Lower leg skin (tissue), 4 donors: ENCODE results near the gene FCAMR. TPM values are rescaled to one million over a fixed set of nuclear protein-coding genes. Genes with fewer than 3 reads are reported as not detected.

ENCODE experiments used
- DNase-seq, 2 donors: peaks; one replicate each; pipeline ENCODE4 v3.0.0-alpha.2; 2019; ENCODE audit warnings: low spot score in 2 of 2
- H3K4me3 ChIP-seq: fragments of 200-600 bp; sonication (generic); 2 replicates; pipeline ENCODE4 v1.5.1; 2017; ENCODE audit warnings: mild to moderate bottlenecking, low read depth; ENCODE audit not compliant: poor library complexity, severe bottlenecking
- CTCF ChIP-seq, 3 donors: fragments of 450-650 bp; IDR thresholded peaks; one replicate each; pipeline ENCODE4 v1.5.1; 2016; ENCODE audit warnings: antibody characterized with exemption in 3 of 3, mild to moderate bottlenecking in 3 of 3, moderate library complexity in 2 of 3
- POLR2A ChIP-seq, 2 donors: fragments of 450-650 bp; IDR thresholded peaks; one replicate each; pipeline ENCODE4 v1.6.1; 2016 to 2017; ENCODE audit warnings: antibody characterized with exemption in 2 of 2, mild to moderate bottlenecking in 1 of 2, moderate library complexity in 1 of 2
- WGBS, 2 donors: methylation state at CpG; one replicate each; pipeline ENCODE4 v1.1.5; 2018; 5-methylcytosine and 5-hydroxymethylcytosine counted together
- intact Hi-C: fragments of 100-400 bp; cut with DNase I; formaldehyde crosslinking; loops from one replicate; pipeline ENCODE4 v1.15.0; 2023; ENCODE audit warnings: low total_unique reads
- total RNA-seq, 4 donors: library from RNA; depleted of rRNA; stranded (reverse); fragments of >200 nt; gene quantifications; one replicate each; pipeline ENCODE4 v1.1.0, GENCODE V29; 2016

The FCAMR gene
- total RNA-seq, 4 donors from 2014 or later = not detected

GRCh38 chr1:207003210-207003609, 33.0 kb upstream of the FCAMR start:
- intact Hi-C loops = no loop called here
- WGBS, 2 donors = 78 to 85% methylated on average over 4 of the region's 4 CpGs
- TF ChIP-seq CTCF (IDR thresholded peaks at IDR 0.05) = no peak
- no peak for TF ChIP-seq POLR2A (IDR thresholded peaks at IDR 0.05)
- no peak overlapping the region for H3K4me3 ChIP-seq
- no peak for DNase-seq

- no peak for TF ChIP-seq POLR2A (IDR thresholded peaks at IDR 0.05)
- no peak for TF ChIP-seq CTCF (IDR thresholded peaks at IDR 0.05)
- DNase-seq = no peak
- intact Hi-C loops = no loop called here
Observed at GRCh38 chr1:207002724-207003146, 32.5 kb upstream of the FCAMR start.

DNA sequence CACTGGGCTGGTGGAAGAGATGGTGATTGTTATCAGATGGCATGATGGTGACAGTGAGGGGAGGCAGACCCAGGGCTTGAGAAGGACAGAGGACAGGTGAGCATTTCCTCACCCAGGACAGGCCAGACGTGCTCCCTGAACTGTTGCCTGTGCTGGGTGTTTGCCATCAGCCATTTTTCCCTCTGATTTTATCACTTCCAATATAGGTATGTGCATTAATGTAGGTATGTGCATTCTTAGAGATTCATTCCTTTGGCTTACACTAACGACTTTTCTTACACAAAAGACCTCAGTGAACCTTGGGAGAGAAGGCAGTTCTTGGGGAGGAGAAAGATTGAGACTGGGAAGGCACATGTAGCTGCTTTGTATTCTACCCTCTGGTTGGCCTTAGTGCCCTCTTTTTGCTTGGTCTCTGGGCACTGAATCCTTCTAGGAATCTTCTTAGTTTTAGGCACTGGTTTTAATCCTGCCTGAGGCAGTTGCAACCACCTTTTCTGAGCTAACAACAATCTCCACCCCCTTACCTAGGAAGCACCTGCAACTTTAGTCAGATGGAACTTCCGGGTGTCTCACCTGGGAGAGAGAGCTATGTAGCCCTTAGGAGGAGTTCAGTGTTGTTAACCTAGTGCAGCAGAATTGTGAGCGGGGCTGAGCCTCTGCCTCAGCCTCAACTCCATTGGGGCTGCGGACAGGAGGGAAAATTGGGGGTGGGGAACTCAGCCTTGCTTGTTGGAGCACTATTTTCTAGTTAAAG, 31.4 kb upstream of the FCAMR start:
- intact Hi-C loops = no loop called here
- H3K4me3 ChIP-seq = no peak overlapping the region
- no peak for TF ChIP-seq POLR2A (IDR thresholded peaks at IDR 0.05)
- 55 to 65% methylated on average over 5 of the region's 5 CpGs for WGBS, 2 donors
- DNase-seq = no peak

More at GRCh38 chr1:207002724-207003146, 32.5 kb upstream of the FCAMR start:
- 59 to 67% methylated on average over 1 of the region's 1 CpG for WGBS, 2 donors
- H3K4me3 ChIP-seq = no peak overlapping the region

GRCh38 chr1:207000651-207001291, 30.5 kb upstream of the FCAMR start:
- TF ChIP-seq CTCF (IDR thresholded peaks at IDR 0.05) (no peak), POLR2A (IDR thresholded peaks at IDR 0.05) (no peak)
- 75 to 76% methylated on average over 5 of the region's 5 CpGs for WGBS, 2 donors
- no peak for DNase-seq
- intact Hi-C loops = no loop called here
- no peak overlapping the region for H3K4me3 ChIP-seq

DNA sequence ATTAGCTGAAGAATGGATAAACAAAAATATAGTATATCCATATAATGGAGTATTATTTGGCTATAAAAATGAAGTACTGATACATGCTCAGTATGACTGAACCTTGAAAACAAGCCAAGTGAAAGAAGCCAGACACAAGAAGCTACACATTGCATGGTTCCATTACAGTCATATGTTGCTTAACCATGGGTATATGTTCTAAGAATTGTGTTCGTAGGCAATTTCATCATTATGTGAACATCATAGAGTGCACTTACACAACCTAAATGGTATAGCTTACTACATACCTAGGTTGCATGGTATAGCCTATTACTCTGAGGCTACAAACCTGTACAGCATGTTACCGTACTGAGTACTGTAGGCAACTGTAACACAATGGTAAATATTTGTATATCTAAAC, 28.6 kb upstream of the FCAMR start:
- H3K4me3 ChIP-seq = no peak overlapping the region
- TF ChIP-seq CTCF (IDR thresholded peaks at IDR 0.05) (no peak), POLR2A (IDR thresholded peaks at IDR 0.05) (no peak)
- WGBS, 2 donors = 76 to 85% methylated on average over 2 of the region's 2 CpGs
- DNase-seq = no peak
- intact Hi-C loops = no loop called here

- DNase-seq = no peak
- intact Hi-C loops = no loop called here
- no peak for TF ChIP-seq POLR2A (IDR thresholded peaks at IDR 0.05)
- TF ChIP-seq CTCF (IDR thresholded peaks at IDR 0.05) = no peak
- H3K4me3 ChIP-seq = no peak overlapping the region
Observed at GRCh38 chr1:206992790-206993189, 22.5 kb upstream of the FCAMR start.
